ENCODE data around the gene SVEP1.

DNA sequence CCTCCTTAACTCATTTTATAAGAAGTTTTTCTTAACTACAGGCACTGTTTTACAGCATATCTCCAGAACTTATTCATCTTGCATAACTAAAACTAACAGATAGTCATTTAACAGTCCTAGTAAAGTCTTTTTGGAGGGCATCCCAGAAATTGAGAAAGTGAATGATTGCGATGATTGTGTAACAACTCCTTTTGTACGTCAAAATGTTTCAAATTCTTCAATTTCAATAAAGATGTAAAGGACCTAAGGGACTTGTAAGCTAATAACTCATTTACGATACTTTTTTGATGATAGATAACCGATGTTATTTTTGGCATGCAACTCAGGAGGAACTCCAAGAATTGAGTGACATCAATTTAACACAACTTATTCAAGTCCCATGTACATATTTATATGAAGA lies 42.7 kb downstream of the SVEP1 start:
- TF ChIP-seq, protein P1, sequence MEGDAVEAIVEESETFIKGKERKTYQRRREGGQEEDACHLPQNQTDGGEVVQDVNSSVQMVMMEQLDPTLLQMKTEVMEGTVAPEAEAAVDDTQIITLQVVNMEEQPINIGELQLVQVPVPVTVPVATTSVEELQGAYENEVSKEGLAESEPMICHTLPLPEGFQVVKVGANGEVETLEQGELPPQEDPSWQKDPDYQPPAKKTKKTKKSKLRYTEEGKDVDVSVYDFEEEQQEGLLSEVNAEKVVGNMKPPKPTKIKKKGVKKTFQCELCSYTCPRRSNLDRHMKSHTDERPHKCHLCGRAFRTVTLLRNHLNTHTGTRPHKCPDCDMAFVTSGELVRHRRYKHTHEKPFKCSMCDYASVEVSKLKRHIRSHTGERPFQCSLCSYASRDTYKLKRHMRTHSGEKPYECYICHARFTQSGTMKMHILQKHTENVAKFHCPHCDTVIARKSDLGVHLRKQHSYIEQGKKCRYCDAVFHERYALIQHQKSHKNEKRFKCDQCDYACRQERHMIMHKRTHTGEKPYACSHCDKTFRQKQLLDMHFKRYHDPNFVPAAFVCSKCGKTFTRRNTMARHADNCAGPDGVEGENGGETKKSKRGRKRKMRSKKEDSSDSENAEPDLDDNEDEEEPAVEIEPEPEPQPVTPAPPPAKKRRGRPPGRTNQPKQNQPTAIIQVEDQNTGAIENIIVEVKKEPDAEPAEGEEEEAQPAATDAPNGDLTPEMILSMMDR (optimal IDR thresholded peaks at IDR 0.05 in 1 of 3, IDR thresholded peaks at IDR 0.05 in 1 of 3, conservative IDR thresholded peaks at IDR 0.05 in 1 of 3; ENCODE audit: extremely low read depth in 1 of 3, insufficient read depth in 2 of 3, low read length in 3 of 3): no peak
- no peak for TF ChIP-seq EZH2 (IDR thresholded peaks at IDR 0.05; ENCODE audit: low read length)

Measured in keratinocyte (primary cell).